ENCODE data around the gene TMEM198.

GRCh38 chr2:219523031-219523671 lies 20.7 kb upstream of the TMEM198 start:
- TF ChIP-seq CTCF (conservative IDR thresholded peaks at IDR 0.05 in 1 of 2, IDR thresholded peaks at IDR 0.05 in 1 of 2; ENCODE audit: extremely low read depth in 1 of 2, insufficient read depth in 1 of 2, low read depth in 1 of 2, low read length in 2 of 2): no peak
- no peak for TF ChIP-seq EZH2 (IDR thresholded peaks at IDR 0.05; ENCODE audit: borderline replicate concordance, low read length)
